Measurements from ENCODE around the gene KCNAB1.

KCNAB1 gene

GRCh38 chr3:156184156-156184555 is 63.8 kb downstream of the KCNAB1 start:
- no peak for TF ChIP-seq REST (IDR thresholded peaks at IDR 0.05; ENCODE audit: insufficient read depth in 1 of 2, low read depth in 2 of 2, low read length in 2 of 2)
- TF ChIP-seq TAF1 (IDR thresholded peaks at IDR 0.05; ENCODE audit: borderline replicate concordance, insufficient read depth, low read length), result no peak
- TF ChIP-seq SIN3A (IDR thresholded peaks at IDR 0.05; ENCODE audit: borderline replicate concordance, insufficient read depth, low read length), result no peak
- no peak for TF ChIP-seq FOXP2 (optimal IDR thresholded peaks at IDR 0.05; ENCODE audit: borderline replicate concordance, extremely low read depth, extremely low read length, insufficient read depth)
- no peak for TF ChIP-seq POLR2AphosphoS5 (IDR thresholded peaks at IDR 0.05; ENCODE audit: low read depth, low read length)

- TF ChIP-seq SIN3A (IDR thresholded peaks at IDR 0.05; ENCODE audit: borderline replicate concordance, insufficient read depth, low read length) (no peak), FOXP2 (optimal IDR thresholded peaks at IDR 0.05; ENCODE audit: borderline replicate concordance, extremely low read depth, extremely low read length, insufficient read depth) (no peak), REST (IDR thresholded peaks at IDR 0.05; ENCODE audit: insufficient read depth in 1 of 2, low read depth in 2 of 2, low read length in 2 of 2) (no peak), TAF1 (IDR thresholded peaks at IDR 0.05; ENCODE audit: borderline replicate concordance, insufficient read depth, low read length) (no peak), POLR2AphosphoS5 (IDR thresholded peaks at IDR 0.05; ENCODE audit: low read depth, low read length) (no peak)
These were observed 66.9 kb downstream of the KCNAB1 start for GRCh38 chr3:156187146-156187769.

GRCh38 chr3:156188757-156189156 is 68.4 kb downstream of the KCNAB1 start:
- TF ChIP-seq REST (IDR thresholded peaks at IDR 0.05; ENCODE audit: insufficient read depth in 1 of 2, low read depth in 2 of 2, low read length in 2 of 2) (no peak), SIN3A (IDR thresholded peaks at IDR 0.05; ENCODE audit: borderline replicate concordance, insufficient read depth, low read length) (no peak), TAF1 (IDR thresholded peaks at IDR 0.05; ENCODE audit: borderline replicate concordance, insufficient read depth, low read length) (no peak), FOXP2 (optimal IDR thresholded peaks at IDR 0.05; ENCODE audit: borderline replicate concordance, extremely low read depth, extremely low read length, insufficient read depth) (no peak), POLR2AphosphoS5 (IDR thresholded peaks at IDR 0.05; ENCODE audit: low read depth, low read length) (no peak)

- TF ChIP-seq SIN3A (IDR thresholded peaks at IDR 0.05; ENCODE audit: borderline replicate concordance, insufficient read depth, low read length), result no peak
- no peak for TF ChIP-seq REST (IDR thresholded peaks at IDR 0.05; ENCODE audit: insufficient read depth in 1 of 2, low read depth in 2 of 2, low read length in 2 of 2)
- TF ChIP-seq TAF1 (IDR thresholded peaks at IDR 0.05; ENCODE audit: borderline replicate concordance, insufficient read depth, low read length), result no peak
- TF ChIP-seq FOXP2 (optimal IDR thresholded peaks at IDR 0.05; ENCODE audit: borderline replicate concordance, extremely low read depth, extremely low read length, insufficient read depth), result no peak
- TF ChIP-seq POLR2AphosphoS5 (IDR thresholded peaks at IDR 0.05; ENCODE audit: low read depth, low read length), result no peak
These were observed 69.5 kb downstream of the KCNAB1 start for GRCh38 chr3:156189927-156190326.

All from PFSK-1 (cell line).